Activated CD4-positive, alpha-beta T cell treated with anti-CD3 and anti-CD28 coated beads, Interleukin-2, amount 50 U/mL, for 4 hours (primary cell): ENCODE measurements around the gene FBXW4.
"Not testable (repeated sequence)": the region's sequence is repeated elsewhere in the genome, so short reads cannot be mapped to it uniquely, and the experiment has no call there.

Source experiments
- DNase-seq, 2 experiments: peaks; one replicate each; pipeline ENCODE4 v3.0.0-alpha.2; 2020

The FBXW4 gene

DNA sequence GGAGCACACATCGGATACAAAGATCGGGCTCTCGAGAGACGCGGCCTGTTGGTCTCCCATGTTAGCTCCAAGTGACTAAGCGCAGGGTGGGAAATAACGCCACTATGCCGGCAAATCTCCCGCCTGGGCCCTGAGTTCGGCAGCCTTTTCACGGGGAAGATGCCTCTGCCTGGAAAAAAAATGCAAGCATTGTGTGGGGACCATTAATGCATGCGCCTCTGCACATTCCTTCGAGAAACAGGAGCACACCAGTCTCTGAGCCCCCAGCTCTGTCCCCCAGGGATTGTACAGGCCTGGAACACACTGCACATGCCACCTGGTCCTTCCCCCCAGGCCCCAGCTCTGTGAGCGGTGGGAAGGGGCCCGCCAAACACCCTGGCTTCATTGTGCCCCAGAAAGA lies 44.1 kb downstream of the FBXW4 start:
- no peak for DNase-seq

DNA sequence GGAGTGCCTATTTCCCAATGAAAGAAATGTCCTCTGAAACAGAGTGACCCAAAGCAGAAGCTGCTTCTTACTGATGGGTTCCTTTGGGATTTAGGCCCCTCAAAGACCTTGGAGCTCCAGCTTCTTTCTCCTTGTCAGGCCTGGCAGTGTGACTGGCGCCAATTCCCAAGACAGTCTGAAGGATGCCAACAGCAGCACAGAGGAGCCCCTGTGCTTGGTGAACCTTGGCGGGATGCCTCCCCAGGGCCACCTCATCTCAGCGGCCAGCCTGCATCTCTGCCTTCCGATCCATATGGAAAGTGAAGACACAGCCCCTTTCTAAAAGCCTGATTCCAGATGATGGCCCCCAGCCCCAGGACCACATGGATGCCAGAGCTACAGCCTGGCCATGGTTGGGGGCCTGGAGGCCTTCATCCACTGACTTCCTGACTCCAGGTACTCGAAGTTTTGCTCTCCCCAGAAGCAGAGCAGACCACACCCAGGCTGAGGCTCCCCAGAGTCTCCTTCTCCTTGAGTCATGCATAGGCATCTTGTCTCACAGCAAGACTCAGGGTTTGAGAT lies 45.4 kb downstream of the FBXW4 start:
- no peak for DNase-seq

DNA sequence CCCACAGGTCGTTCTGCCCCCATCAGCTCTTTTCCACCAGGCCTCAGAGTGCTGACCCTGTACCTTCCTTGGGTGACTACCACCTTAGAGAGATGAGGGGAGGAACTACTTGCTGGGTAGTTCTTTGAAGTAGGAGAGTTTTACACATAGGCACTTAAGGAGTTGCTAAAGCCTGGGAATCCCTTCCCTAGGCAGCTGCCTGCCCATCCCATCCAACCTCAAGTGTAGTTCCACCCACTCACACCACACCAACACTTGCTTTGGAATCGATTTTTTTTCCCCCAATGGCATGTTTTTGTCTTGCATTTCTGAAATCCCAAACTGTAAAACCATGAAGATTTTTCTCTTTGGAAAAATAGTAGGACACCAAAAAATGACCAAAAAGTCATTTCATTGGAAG lies 47.7 kb downstream of the FBXW4 start:
- no peak for DNase-seq

DNA sequence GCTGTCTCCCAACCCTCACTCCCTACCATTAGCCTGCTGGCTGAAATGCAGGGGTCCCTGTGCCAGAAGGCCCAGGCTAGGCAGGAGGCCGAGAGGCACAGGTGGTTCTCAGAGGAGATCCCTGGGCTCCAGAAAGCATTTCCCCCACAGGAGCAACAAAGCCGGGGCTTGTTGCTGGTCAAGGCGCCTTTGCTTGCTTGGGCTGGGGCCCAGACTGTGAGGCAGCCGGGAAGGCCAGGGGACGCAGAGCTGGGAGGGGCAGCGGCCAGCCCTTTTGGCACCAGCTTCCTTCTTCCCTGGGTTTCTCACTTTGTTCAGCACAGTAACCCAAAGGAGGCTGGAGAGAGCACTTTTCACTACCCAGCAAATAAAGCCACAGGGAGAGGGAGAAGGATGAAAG lies 48.6 kb downstream of the FBXW4 start:
- DNase-seq: no peak

DNA sequence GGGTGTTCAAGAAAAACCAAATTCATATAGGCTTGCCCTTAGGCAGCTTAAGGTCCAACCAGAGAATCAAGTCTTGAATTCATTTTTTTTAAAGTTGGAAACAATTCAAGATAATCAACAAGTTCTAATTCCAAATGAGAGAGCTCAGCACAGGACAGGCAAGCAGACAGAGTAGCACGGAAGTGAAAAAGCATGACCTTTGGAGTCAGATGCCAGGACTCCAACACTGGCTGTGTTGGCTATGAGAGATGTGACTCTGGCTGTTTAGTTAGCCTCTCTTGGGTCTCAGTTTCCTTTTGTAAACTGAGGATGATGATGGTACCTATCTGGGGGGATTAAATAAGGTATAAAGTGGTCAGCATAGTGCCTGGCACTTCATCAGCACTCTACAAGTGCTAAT lies 49.3 kb downstream of the FBXW4 start:
- no peak for DNase-seq

DNA sequence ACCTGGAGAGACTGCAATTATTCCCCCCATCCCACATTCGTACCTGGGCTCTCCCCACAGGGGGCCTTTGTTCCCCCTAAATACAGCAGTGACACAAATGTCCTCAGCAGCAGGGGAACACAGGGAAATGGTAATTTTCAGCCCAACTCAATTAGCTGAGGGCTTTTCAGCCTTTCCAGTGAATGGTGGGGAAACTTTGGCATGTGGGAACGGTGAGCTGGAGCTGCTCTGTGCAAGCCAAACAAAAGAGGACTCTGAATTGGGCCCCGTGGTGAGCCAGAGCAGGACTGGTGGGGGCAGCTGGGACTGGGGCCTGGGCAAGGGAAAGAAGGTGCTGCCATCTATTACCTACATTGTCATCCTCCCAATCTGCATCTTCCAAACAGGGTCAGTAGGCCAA lies 51.0 kb downstream of the FBXW4 start:
- no peak for DNase-seq

DNA sequence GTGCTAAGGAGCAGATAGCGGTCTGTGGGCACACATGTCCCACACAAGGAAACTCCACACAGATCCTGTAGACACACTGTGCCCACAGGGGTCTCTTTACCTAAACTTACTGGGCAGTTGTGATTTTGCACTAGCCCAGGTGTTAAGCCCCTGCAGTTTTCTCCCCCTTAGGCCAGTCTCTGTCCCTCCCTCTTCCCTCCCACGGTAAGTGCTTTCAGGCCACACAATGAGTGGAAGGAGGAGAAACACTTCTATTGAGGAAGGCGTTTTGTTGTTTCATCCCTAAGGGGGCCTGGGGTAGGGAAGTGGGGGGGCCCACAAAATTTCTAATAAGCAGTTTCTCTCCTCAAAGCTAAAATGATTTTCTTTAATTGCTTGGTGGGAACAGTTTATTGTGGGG lies 51.4 kb downstream of the FBXW4 start:
- no peak for DNase-seq

DNA sequence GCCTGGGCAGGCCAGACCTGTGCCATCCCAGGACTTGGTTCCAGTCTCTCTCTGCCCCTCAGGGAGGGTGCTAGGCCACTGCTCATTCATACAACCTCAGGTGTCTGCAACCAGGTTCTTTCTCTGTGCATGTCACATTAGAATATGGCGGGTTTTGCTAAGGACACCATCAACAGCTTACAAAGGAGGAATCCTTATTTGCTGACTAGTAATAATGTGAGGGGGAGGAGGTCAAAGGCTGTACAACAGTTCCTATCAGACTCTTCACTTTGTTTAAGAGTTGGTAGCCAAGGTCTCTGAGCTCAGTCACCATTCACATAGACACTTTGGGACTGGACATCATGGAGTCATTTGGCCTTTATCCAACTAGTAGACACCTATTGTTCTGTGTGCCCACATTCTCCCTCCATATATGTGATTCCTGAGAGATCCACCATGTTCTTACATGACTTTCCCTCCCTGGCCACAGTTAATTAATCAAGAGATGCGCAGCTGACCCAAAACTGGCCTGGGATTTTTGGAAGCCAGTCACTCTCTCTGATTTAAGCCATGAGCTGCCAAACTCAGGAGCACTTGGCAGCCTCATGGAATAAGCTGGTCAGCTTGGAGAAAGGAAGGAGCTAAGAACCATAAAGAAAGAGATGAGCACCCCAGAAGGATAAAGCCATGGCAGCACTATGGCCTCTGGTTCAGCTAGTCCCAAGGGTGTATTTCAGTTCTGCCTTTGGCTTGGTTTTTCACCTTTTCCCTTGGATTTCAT lies 55.6 kb downstream of the FBXW4 start:
- DNase-seq: no peak

DNA sequence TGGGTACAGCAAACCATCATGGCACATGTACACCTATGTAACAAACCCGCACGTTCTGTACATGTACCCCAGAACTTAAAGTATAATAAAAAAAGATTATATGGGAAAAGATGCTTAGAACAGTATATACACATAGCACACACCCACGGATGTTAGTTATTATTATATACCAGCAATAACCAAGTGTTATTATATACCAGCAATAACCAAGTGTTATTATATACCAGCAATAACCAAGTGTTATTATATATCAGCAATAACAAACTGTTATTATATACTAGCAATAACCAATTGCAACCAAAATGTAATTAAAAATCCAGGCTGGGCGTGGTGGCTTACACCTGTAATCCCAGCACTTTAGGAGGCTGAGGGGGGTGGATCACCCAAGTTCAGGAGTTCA lies 61.5 kb downstream of the FBXW4 start:
- DNase-seq: not testable (repeated sequence)

DNA sequence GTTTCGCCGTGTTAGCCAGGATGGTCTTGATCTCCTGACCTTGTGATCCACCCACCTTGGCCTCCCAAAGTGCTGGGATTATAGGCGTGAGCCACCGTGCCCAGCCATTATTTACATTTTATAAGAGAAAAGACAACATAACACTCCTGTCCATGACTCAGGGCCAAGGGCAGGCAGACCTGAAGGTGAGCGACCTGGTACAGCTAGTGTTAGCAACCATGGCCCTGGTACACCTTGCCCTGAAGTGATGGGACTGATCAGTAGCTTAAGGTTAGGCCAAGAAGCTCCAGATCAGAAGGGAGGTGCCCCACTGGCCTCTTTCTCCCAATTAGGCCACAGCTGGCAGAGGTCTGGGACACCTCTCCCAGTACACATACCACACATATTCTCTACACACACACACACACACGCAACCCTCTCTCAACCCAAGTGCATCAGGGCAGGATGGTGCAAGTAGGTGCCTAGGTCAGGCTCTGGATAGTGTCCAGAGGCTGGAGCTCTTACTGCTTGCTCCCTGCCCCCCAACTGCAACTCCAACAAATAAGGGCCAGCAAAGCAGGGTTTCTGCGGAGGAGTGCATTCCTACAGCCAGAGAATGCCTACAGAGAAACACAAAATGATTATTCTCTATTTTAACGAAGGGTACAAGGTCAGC lies 63.0 kb downstream of the FBXW4 start:
- DNase-seq: no peak

DNA sequence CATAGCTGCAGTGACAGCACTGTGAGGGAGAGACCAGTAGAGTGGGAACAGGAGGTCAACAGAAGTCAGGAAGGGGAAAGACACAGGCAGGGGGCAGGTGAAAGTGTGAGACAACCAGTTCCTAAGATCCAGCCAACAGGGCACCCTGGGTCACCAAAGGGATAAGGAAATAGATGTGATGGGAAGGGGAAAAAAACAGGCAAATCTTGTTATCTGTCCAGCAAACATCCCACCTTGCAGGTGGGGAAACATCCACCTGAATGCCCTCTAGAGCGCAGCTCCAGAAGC lies 64.4 kb downstream of the FBXW4 start:
- DNase-seq: no peak

DNA sequence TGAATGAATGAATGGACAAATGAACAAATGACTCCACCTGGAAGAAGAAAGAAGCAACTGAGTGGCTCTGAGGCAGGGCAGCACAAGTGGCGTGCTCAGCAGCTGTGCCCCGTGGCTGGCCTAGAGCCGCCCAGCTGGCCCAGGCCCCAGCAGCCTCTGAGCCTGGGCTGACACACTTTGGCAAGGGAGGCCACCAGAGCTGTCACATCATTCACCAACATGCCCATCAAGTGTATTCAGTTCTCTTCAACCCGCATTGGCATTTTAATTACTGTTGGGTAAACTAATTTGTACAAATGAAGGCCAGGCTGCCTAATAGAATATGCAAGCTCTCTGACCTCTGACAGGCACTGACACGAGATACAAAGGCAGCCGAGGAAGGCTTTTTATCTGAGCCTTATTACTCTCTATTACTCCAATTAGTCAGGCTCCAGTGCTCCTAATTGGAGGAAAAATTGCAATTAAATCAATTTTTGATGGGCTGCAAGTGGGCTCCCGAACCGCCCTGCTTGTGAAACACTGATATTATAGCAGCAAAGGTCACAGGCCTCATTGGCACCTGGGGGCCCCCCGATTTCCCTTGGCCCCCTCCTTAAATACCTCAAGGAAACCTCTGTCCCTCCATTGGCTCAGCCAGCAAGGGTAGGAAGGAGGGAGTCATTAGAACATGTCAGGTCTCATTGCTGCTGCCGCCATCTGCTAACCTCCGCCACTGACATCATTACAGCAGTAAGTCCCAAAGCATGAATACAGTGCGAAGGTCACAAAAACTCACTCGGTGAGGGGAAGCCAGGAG lies 64.9 kb downstream of the FBXW4 start:
- DNase-seq: no peak

DNA sequence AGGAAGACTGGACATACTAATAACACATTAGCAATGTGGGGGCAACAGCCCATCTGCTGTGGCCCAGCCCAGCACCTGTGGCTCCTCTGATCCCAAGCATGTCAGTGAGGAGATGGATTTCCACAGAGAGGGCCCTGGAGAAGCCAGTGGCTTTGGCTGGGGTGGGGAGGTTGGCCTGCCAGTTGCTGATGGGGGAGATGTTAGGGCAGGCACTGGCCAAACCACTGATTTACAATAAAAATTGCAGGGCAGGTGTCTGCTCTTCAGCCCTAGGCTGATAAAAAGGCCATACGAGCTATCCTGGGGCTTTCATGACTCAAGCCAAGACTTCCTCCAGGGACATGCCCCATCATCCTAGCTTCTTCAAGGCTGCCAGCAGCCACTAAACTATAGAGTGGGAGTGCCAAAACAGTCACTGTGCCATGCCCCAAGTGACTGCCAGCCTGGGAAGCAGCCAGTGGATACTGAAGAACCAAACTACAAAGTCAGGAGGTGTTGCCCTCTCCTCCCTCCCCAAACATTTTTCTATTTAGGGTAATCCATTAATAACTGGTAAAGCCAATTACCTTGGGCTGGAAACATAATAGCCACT lies 69.1 kb downstream of the FBXW4 start:
- DNase-seq: no peak

DNA sequence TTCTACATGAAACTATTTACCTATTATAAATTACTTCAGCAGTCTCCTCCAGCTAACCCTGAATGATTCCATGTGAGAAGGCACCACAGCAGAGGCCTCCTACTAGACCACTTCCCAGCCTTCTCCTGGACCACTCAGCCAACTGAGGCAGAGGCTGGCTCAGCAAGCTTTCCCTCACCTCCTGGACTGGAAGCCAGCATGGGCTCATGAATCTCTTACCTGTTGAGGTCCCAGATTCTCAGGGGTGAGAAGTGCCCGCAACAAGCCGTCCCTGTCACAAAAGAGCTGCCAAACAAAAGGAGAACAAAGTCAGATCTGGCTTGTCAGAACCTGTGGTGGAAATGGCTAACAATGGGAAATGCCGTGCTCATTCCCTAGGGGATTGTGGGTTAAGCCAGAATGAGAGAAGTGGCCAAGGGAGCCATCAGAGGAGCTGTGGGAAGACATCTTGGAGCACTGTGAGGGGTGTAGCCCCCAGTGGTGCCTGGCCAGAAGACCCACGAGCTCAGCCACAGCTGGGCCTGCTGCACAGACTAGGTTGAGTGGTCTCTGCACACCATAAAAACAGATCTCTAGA lies 70.4 kb downstream of the FBXW4 start:
- DNase-seq: no peak

DNA sequence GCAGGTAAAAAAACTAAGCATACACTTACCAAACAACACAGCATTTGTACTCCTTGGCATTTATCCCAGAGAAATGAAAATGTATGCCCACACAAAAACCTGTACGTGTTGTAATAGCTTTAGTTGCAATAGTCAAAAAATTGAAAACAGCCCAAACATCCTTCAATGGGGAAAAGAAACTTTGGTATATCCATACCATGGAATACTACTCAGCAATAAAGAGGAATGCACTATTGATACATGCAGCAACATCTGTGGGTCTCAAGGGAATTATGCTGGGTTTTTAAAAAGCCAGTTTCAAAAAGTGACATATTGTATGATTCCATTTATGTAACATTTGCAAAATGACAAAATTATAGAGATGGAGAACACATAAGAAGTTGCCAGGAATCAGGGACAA lies 71.4 kb downstream of the FBXW4 start:
- DNase-seq: no peak

DNA sequence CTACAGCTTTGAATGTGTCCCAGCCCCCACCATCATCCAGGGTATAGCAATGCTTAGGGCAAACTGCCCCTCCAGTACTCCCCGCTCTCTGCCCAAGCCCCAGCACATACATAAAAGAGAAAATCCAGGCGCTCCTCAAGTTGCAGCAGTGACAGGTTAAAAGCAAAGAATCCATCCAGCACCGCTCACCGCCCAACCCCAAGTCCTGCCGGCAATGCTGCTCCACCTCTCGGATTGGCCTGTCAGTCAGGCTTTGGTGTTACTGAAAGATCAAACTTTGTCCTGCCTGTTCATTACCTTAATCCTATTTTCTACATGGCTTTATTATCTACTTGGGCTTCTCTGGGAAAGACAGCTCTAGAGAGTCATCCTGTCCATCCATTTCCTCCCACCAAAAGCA lies 75.0 kb downstream of the FBXW4 start:
- DNase-seq: no peak

DNA sequence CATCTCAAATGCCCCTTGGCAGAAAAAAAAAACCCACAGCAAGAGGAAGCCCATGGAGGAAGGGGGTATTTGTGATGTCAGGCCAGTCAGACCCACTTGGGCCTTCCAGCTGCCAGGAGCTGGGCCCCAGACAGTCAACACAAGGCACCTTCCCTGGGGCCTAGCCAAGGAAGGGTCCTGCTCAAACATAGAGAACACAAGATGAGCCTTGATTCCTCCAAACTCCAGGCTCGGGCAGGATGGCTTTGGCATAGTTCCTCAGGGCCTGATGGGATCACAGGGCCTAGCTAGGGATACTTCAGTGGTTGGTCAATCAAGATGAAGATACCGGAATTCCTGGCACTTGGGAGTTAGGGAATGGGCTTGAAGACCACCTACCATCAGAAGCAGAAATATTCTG lies 76.1 kb downstream of the FBXW4 start:
- no peak for DNase-seq

DNA sequence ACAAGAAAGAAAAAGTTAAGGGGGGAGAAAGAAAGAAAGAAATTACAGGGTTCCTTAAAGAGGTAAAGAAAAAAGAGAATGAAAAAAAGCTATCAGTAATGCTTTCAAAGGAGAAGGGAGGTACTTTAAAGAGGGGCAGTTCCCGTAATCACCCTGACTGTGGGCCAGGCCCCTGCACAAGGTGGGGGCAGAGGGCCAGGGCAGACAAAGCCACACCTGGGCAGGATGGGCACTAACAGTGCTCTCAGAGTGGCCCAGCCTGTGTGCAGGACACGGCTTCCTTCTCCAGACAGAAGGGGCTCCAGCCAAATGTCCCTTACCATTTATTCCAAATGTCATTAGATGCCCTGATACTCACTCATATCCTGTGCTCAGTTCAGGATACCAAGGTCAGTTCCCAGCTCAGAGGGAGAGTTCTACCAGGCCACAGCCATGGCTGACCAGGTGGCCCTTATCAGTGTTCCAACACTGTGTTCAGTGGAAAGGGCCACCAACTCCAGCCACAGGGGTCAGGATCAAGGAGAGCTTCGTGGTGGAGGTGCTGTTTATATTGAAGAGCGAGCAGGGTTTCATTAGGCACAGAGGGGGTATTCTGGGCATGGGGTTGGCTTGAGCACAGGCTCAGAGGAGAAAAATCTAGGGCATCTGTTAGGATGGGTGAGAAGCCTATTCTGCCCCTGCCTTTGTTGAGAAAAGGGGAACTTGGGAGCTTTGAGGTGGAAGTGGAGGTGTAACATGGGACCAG lies 77.0 kb downstream of the FBXW4 start:
- DNase-seq: no peak

DNA sequence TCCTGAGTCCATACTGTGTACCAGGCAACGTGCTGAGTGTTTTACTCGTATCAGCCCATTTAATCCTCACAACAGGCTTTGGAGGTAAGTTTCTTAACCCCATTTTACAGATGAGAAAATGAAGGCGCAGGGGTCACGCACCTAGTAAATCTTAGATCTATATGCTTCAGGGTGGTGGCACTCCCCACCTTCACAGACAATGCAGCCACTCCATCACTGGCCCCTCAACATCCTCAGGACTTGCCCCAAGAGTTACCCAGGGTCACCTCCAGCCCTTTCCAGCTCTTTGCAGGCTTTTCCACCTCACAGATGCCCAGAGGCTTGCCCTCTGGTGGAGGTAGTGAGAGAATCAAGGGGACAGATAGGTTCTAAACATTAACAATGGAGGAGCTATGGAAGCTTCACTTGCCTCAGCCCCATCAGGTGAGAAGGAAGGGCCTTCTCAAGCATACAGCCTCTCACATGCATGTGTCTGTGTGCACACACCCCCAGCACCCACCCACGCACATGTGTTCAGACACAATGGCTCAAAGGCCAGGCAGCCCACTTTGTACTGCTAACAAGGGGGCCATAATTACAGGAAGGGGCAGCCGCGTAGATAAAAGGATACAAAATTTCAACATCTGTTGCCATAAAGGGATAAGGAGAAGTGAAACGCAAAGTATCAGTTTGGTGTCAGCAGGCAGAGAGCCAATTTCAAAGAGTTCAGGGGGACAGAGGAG lies 77.7 kb downstream of the FBXW4 start:
- DNase-seq: no peak

DNA sequence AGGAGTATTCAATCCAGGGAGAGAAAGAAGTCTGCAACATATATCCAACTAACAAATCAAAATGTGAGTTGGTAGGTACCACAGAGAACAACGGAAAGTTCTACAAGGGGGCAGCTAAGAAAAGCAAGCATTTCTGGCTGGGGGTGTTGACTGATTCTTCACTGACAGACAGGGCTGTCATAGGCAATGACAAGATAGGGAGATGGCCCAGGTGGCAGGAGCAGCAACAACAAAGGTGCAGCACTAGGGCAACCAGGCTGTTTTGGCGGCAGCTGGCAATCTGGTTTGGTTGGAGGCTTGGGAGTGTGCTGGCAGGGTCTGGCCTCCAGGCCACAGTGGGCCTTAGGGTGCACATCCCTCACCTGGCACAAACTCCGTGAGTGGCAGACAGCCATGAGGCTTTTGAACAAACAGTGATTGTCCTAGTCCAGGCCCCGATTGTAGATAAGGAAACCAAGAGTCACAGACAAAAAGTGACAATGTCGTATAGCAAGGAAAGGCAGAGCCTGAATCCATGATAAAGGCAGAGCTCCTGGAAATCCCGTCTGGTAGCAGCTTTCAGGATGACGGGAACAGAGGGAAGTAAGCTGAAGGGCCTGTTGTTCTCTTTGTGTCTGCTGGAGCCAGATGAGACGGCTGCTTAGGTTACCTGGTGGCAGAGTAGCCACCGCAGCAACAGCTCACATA lies 78.4 kb downstream of the FBXW4 start:
- no peak for DNase-seq

DNA sequence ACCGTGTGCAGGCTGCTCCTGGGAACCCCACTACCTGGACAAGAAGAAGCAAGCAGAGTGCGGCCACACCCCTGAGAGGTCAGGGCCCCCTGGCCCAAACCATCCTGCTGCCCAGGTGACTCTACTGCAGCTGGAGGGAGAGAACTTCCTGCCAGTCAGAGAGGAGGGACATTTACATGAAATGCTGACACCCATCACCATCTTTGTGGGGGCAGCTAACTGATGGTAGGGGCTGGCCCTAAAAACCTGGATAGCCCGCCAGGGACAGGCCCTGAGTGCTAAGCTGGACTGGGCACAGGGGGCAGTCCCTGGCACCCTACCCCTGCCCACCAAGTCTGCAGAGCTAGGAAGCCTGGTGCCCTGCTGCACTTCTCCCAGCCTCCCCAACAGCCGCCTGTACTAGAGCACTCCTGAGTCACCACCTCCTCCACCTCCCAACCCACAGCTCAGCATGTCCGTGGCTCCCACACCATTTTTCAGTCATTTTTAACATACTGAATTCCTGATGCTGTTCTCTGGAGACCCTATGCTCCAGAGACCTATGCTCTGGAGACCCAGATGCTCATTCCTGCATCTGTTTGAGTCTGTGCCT lies 79.3 kb downstream of the FBXW4 start:
- DNase-seq: no peak
